Karpas-422 (cell line): ENCODE results near the gene ACTN3. TPM values are rescaled to one million over a fixed set of nuclear protein-coding genes. Genes with fewer than 3 reads are reported as not detected.

ENCODE experiments used
- DNase-seq: peaks from one replicate; pipeline ENCODE4 v3.0.0-alpha.2; 2015
- H2AFZ ChIP-seq: fragments of 200-600 bp; sonication (generic); 2 replicates; pipeline ENCODE4 v1.6.1; 2014; ENCODE audit warnings: antibody characterized with exemption, low read length, mixed read lengths
- H3K27ac ChIP-seq: fragments of 200-600 bp; sonication (generic); 2 replicates; pipeline ENCODE4 v1.5.1; 2014; ENCODE audit warnings: mild to moderate bottlenecking, low read length, moderate library complexity
- H3K27me3 ChIP-seq: fragments of 200-600 bp; sonication (generic); 2 replicates; pipeline ENCODE4 v1.6.1; 2014; ENCODE audit warnings: low read length, mixed read lengths
- H3K36me3 ChIP-seq: fragments of 200-600 bp; sonication (generic); 2 replicates; pipeline ENCODE4 v1.6.1; 2014; ENCODE audit warnings: low read length, mixed read lengths; ENCODE audit not compliant: insufficient read depth
- H3K4me1 ChIP-seq: fragments of 200-600 bp; sonication (generic); 2 replicates; pipeline ENCODE4 v1.6.1; 2014; ENCODE audit warnings: mild to moderate bottlenecking, low read length, mixed read lengths
- H3K4me2 ChIP-seq: fragments of 200-600 bp; sonication (generic); 2 replicates; pipeline ENCODE4 v1.6.1; 2014; ENCODE audit warnings: low read length, low read depth, mild to moderate bottlenecking; ENCODE audit not compliant: poor library complexity, severe bottlenecking
- H3K4me3 ChIP-seq: fragments of 200-600 bp; sonication (generic); 2 replicates; pipeline ENCODE4 v1.5.1; 2014; ENCODE audit warnings: mild to moderate bottlenecking, antibody characterized with exemption, low read length, mixed read lengths
- H3K79me2 ChIP-seq: fragments of 200-600 bp; sonication (generic); 2 replicates; pipeline ENCODE4 v1.6.1; 2014; ENCODE audit warnings: mild to moderate bottlenecking, low read length, mixed read lengths
- H3K9ac ChIP-seq: fragments of 200-600 bp; sonication (generic); 2 replicates; pipeline ENCODE4 v1.6.0; 2014; ENCODE audit warnings: low read length
- H3K9me2 ChIP-seq: fragments of 200-600 bp; sonication (generic), shearing (Covaris generic); replicated peaks from 2 replicates; pipeline ENCODE4 v1.6.0; 2014; ENCODE audit warnings: mild to moderate bottlenecking, low read length, moderate library complexity; ENCODE audit not compliant: insufficient read depth
- H3K9me3 ChIP-seq: fragments of 300-700, 200-600 bp; sonication (generic); 2 replicates; pipeline ENCODE4 v1.6.1; 2014; ENCODE audit warnings: low read length, mixed read lengths
- H4K20me1 ChIP-seq: fragments of 200-600 bp; sonication (generic); 2 replicates; pipeline ENCODE4 v1.6.1; 2014; ENCODE audit warnings: mild to moderate bottlenecking, antibody characterized with exemption, low read length, low read depth; ENCODE audit not compliant: insufficient read depth
- total RNA-seq: library from RNA; depleted of rRNA; stranded (reverse); fragments of >200 nt; shearing (Covaris generic); gene quantifications from 2 replicates; pipeline ENCODE4 v1.2.3, GENCODE V29; 2014; ENCODE audit warnings: low replicate concordance

Gene ACTN3
- total RNA-seq, 1 experiment from 2014 or later, result not detected

- H3K9ac ChIP-seq, result no peak overlapping the region
- H3K4me3 ChIP-seq, result no peak overlapping the region
- H3K27ac ChIP-seq, result no peak overlapping the region
- H3K4me2 ChIP-seq, result no peak overlapping the region
- no peaks in the 10 kb centered on the region for H4K20me1 ChIP-seq
- no peaks in the 10 kb centered on the region for H3K4me1 ChIP-seq
- H3K36me3 ChIP-seq, result no peaks in the 10 kb centered on the region
- no peaks in the 10 kb centered on the region for H3K9me2 ChIP-seq
- DNase-seq, result no peak
- no peaks in the 10 kb centered on the region for H3K79me2 ChIP-seq
- no peaks in the 10 kb centered on the region for H3K27me3 ChIP-seq
- H2AFZ ChIP-seq, result no peak overlapping the region
- no peaks in the 10 kb centered on the region for H3K9me3 ChIP-seq
Observed at GRCh38 chr11:66524304-66525040, 22.2 kb upstream of the ACTN3 start.

- no peaks in the 10 kb centered on the region for H4K20me1 ChIP-seq
- no peak overlapping the region for H3K4me2 ChIP-seq
- no peak overlapping the region for H3K4me3 ChIP-seq
- H3K9me2 ChIP-seq, result no peaks in the 10 kb centered on the region
- no peak overlapping the region for H2AFZ ChIP-seq
- no peak for DNase-seq
- no peaks in the 10 kb centered on the region for H3K79me2 ChIP-seq
- no peaks in the 10 kb centered on the region for H3K9me3 ChIP-seq
- no peaks in the 10 kb centered on the region for H3K36me3 ChIP-seq
- H3K9ac ChIP-seq, result no peak overlapping the region
- no peak overlapping the region for H3K27ac ChIP-seq
- no peaks in the 10 kb centered on the region for H3K27me3 ChIP-seq
- no peaks in the 10 kb centered on the region for H3K4me1 ChIP-seq
Observed at GRCh38 chr11:66529069-66529468, 17.6 kb upstream of the ACTN3 start.

DNA sequence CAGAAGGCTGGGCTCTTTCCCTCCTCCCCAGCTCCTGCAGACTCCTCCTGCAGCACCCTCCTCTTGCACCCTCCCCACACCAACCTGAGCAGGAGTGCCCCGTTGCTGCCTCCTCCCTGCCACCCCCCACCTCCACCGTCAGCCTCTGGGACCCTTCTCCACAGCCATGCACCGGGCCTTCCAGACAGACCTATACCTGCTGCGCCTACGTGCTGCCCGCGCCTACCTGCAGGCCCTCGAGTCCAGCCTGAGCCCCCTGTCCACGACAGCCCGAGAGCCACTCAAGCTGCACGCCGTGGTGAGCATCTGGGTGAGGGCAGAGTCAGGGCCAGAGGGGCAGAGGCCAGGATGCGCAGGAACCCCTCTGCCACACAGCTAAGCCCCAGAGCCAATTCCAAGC is 17.0 kb upstream of the ACTN3 start:
- Histone ChIP-seq H3K27me3 (no peaks in the 10 kb centered on the region), H3K4me2 (no peak overlapping the region), H2AFZ (no peak overlapping the region), H3K9me3 (no peaks in the 10 kb centered on the region), H3K9ac (no peak overlapping the region), H3K4me3 (no peak overlapping the region), H3K36me3 (no peaks in the 10 kb centered on the region), H3K79me2 (no peaks in the 10 kb centered on the region), H3K4me1 (no peaks in the 10 kb centered on the region), H3K9me2 (no peaks in the 10 kb centered on the region), H3K27ac (no peak overlapping the region), H4K20me1 (no peaks in the 10 kb centered on the region)
- no peak for DNase-seq

- no peak overlapping the region for H3K27ac ChIP-seq
- no peaks in the 10 kb centered on the region for H3K36me3 ChIP-seq
- H3K9ac ChIP-seq, result no peak overlapping the region
- DNase-seq, result no peak
- no peaks in the 10 kb centered on the region for H3K79me2 ChIP-seq
- H3K9me3 ChIP-seq, result no peaks in the 10 kb centered on the region
- no peaks in the 10 kb centered on the region for H4K20me1 ChIP-seq
- no peak overlapping the region for H3K4me3 ChIP-seq
- no peaks in the 10 kb centered on the region for H3K4me1 ChIP-seq
- H3K4me2 ChIP-seq, result no peak overlapping the region
- H2AFZ ChIP-seq, result no peak overlapping the region
- H3K27me3 ChIP-seq, result no peaks in the 10 kb centered on the region
- H3K9me2 ChIP-seq, result no peaks in the 10 kb centered on the region
Observed at GRCh38 chr11:66530927-66531709, 15.6 kb upstream of the ACTN3 start.

DNA sequence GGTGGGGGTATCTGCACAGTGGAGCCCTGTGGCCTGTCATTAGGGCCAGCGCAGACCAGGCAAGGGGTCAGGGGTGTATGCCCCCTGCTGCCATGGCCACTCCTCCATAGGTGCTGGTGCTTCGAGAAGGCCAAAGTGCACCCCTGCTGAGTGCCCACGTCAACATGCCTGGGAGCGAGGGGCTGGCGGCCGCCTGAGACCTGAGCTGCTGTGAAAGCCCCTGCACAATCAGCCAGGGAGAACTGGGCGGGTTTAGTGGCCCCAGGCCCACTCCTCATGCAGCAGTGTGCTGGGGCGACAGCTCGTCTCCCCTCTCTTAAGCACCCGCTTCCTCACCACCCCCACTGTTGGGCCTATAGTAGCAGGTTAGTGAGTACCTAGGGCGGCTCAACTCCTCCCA is 14.9 kb upstream of the ACTN3 start:
- DNase-seq, result no peak

DNA sequence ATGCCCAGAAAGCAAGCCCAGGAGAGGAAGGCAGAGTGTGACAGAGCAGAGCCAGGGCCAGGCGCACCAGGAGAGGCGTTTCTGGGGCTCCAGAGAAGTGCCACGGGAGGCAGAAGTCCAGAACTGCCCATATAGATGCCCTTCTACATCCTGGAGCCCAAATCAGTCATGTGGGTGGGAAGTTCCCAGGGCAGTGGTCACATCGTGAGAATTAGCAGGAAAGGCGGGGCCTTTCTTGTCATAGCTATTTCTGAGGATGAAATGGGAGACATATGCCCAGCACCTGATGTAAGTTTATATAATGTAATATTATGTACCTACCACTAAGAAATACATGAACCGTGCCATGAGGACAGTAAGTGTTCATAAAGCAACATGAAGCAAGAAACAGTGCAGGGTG is 13.9 kb upstream of the ACTN3 start:
- Histone ChIP-seq H3K9me2 (no peaks in the 10 kb centered on the region), H3K79me2 (no peaks in the 10 kb centered on the region), H3K27ac (no peak overlapping the region), H3K9ac (no peak overlapping the region), H4K20me1 (no peaks in the 10 kb centered on the region), H3K36me3 (no peaks in the 10 kb centered on the region), H3K4me3 (no peak overlapping the region), H3K9me3 (no peaks in the 10 kb centered on the region), H2AFZ (no peak overlapping the region), H3K4me2 (no peak overlapping the region), H3K4me1 (no peaks in the 10 kb centered on the region), H3K27me3 (no peaks in the 10 kb centered on the region)
- no peak for DNase-seq

More for the DNA sequence above, 14.9 kb upstream of the ACTN3 start:
- Histone ChIP-seq H3K79me2 (no peaks in the 10 kb centered on the region), H3K27me3 (no peaks in the 10 kb centered on the region), H3K27ac (no peak overlapping the region), H3K36me3 (no peaks in the 10 kb centered on the region), H3K4me2 (no peak overlapping the region), H4K20me1 (no peaks in the 10 kb centered on the region), H3K9ac (no peak overlapping the region), H3K4me1 (no peaks in the 10 kb centered on the region), H3K9me2 (no peaks in the 10 kb centered on the region), H3K9me3 (no peaks in the 10 kb centered on the region), H2AFZ (no peak overlapping the region), H3K4me3 (no peak overlapping the region)

DNA sequence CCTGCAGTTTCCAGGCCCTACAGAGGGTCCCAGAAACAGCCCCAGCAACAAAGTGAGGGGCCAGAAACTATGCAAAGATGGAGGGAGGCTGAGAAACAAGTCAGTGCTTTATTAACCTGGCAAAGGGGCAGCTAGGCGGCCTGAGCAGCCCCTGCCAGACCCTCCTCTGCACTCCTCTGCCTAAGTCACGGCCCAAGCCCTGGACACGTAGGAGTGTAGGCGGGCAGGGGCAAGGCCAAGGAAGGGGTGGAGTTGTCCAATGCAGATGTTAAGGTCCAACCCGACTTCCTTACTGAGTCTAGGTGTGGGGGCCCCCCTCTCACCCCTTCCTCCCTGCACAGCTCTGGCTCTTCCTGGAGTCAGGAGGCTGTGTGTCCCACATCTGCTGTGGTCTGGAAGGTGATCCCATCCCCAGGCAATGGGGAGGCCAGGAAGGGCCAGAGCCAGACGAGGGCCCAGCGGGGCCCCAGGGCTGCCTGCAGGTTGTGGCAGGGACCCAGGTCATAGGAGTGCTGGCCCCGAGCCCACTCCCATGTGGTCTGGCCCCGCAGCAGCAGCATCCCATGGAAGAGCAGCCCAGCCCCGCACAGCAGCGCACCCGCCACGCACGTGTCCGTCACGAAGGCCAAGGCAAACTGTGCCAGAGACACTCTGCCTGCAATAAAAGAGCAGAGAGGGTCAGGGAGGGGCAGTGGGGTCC is 7.4 kb upstream of the ACTN3 start:
- DNase-seq, result no peak
- no peaks in the 10 kb centered on the region for H3K79me2 ChIP-seq
- no peaks in the 10 kb centered on the region for H3K9me2 ChIP-seq
- no peaks in the 10 kb centered on the region for H4K20me1 ChIP-seq
- H3K9ac ChIP-seq, result no peak overlapping the region
- no peak overlapping the region for H3K4me2 ChIP-seq
- H2AFZ ChIP-seq, result no peak overlapping the region
- peaks cover 12% of the 10 kb centered on the region for H3K4me1 ChIP-seq
- no peaks in the 10 kb centered on the region for H3K27me3 ChIP-seq
- no peaks in the 10 kb centered on the region for H3K9me3 ChIP-seq
- H3K27ac ChIP-seq, result no peak overlapping the region
- H3K36me3 ChIP-seq, result no peaks in the 10 kb centered on the region; the same call in 1 of the 2 replicates
- no peak overlapping the region for H3K4me3 ChIP-seq

DNA sequence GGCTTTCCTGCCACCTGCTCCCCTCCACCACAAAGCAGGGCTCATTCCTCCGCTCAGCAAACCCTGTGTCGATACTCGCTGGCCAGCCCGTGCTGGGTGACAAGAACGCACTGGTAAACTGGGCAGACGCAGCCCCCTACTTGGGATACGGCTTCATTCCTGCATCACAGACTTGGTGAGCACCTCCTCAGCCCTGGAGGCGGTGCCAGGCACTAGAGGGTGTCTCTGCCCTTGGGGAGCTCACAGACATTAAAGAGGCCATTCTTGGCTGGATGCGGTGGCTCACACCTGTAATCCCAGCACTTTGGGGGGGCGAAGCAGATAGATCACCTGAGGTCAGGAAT is 6.9 kb upstream of the ACTN3 start:
- no peaks in the 10 kb centered on the region for H3K79me2 ChIP-seq
- H3K4me1 ChIP-seq, result peaks cover 17% of the 10 kb centered on the region
- H3K36me3 ChIP-seq, result no peaks in the 10 kb centered on the region; the same call in 1 of the 2 replicates
- no peaks in the 10 kb centered on the region for H3K27me3 ChIP-seq
- DNase-seq, result no peak
- no peak overlapping the region for H3K4me3 ChIP-seq
- no peak overlapping the region for H3K27ac ChIP-seq
- no peaks in the 10 kb centered on the region for H4K20me1 ChIP-seq
- H3K4me2 ChIP-seq, result no peak overlapping the region
- no peaks in the 10 kb centered on the region for H3K9me2 ChIP-seq
- no peak overlapping the region for H3K9ac ChIP-seq
- H2AFZ ChIP-seq, result no peak overlapping the region
- H3K9me3 ChIP-seq, result no peaks in the 10 kb centered on the region
